GM12872 (cell line): ENCODE data around the gene OR13A1.

Experiments
- TF ChIP-seq, protein P1 (sequence below): IDR thresholded peaks from 3 replicates; pipeline ENCODE4 v1.5.1; 2011; ENCODE audit warnings: low read depth, mild to moderate bottlenecking, low read length, moderate library complexity; ENCODE audit not compliant: insufficient read depth

OR13A1 gene

DNA sequence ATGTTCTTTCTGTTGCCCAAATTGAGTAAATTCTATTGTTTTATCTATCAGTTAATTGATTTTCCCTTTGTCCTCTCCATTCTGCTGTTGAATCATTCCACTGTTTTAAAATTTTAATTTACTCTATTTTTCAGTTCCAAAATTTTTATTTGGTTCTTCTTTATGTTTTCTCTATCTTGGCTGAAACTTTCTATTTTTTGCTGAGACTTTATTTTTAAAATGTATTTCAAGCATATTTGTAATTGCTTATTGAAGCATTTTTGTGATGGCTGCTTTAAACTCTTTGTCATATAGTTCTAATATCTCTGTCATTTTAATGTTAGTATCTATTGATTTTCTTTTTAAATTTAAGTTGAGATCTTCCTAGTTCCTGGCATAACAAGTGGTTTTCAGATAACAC, 60.5 kb downstream of the OR13A1 start:
- TF ChIP-seq, protein P1, sequence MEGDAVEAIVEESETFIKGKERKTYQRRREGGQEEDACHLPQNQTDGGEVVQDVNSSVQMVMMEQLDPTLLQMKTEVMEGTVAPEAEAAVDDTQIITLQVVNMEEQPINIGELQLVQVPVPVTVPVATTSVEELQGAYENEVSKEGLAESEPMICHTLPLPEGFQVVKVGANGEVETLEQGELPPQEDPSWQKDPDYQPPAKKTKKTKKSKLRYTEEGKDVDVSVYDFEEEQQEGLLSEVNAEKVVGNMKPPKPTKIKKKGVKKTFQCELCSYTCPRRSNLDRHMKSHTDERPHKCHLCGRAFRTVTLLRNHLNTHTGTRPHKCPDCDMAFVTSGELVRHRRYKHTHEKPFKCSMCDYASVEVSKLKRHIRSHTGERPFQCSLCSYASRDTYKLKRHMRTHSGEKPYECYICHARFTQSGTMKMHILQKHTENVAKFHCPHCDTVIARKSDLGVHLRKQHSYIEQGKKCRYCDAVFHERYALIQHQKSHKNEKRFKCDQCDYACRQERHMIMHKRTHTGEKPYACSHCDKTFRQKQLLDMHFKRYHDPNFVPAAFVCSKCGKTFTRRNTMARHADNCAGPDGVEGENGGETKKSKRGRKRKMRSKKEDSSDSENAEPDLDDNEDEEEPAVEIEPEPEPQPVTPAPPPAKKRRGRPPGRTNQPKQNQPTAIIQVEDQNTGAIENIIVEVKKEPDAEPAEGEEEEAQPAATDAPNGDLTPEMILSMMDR: no peak

DNA sequence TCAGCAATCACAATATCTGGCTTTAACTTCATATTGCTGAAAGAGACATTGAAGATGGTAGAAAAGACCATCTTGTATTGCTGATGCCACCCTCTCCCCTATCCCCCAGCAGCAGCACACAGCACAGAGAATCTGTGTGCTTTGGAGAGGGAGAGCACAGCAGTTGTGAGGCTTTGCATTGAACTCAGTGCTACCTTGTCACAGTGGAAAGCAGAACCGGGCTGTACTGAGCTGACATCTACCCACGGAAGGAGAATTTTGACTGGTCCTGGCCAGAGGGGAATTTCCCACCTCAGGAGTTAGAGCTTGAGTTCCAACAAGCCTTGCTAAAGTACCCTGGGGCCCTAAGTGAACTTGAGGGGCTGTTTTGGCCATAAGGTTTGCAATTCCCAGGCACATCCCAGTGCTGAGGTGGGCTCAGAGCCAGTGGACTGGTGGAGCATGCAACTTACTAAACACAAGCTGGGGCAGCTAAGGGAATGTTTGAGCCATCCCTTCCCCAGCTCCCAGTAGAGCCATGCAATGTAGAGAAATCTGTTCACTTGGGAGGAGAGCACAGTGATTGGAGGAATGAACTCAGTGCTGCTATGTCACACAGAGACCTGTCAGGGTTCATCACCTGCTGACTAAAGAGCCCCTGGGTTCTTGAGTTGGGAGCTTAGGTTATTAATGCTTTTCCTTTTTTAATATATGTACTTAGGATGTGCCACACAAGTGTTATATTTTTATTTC, 62.1 kb downstream of the OR13A1 start:
- TF ChIP-seq, protein P1: no peak
